Measurements from ENCODE around the gene MATR3.
"Not testable (repeated sequence)": the region's sequence is repeated elsewhere in the genome, so short reads cannot be mapped to it uniquely, and the experiment has no call there.

The MATR3 gene

GRCh38 chr5:139297439-139298133, 4.0 kb downstream of the MATR3 start:
- no peak for DNase-seq

- DNase-seq = no peak
Observed at GRCh38 chr5:139298242-139298641, 4.7 kb downstream of the MATR3 start.

GRCh38 chr5:139299486-139299885, 5.9 kb downstream of the MATR3 start:
- no peak for DNase-seq

- no peak for DNase-seq
Observed at GRCh38 chr5:139301808-139302499, 8.4 kb downstream of the MATR3 start.

- DNase-seq = no peak
Observed at GRCh38 chr5:139304391-139305324, 11.1 kb downstream of the MATR3 start.

- DNase-seq = no peak
Observed at GRCh38 chr5:139306197-139306596, 12.7 kb downstream of the MATR3 start.

GRCh38 chr5:139306628-139307379, 13.3 kb downstream of the MATR3 start:
- DNase-seq = no peak

- DNase-seq = no peak
Observed at GRCh38 chr5:139308797-139309196, 15.3 kb downstream of the MATR3 start.

GRCh38 chr5:139310715-139311186, 17.2 kb downstream of the MATR3 start:
- DNase-seq = not testable (repeated sequence)

- no peak for DNase-seq
Observed at GRCh38 chr5:139312075-139312474, 18.5 kb downstream of the MATR3 start.

GRCh38 chr5:139314276-139314675, 20.7 kb downstream of the MATR3 start:
- no peak for DNase-seq

GRCh38 chr5:139315056-139315615, 21.6 kb downstream of the MATR3 start:
- no peak for DNase-seq

GRCh38 chr5:139335811-139336210, 42.3 kb downstream of the MATR3 start:
- DNase-seq = no peak

- no peak for DNase-seq
Observed at GRCh38 chr5:139340051-139340450, 46.5 kb downstream of the MATR3 start.

GRCh38 chr5:139341187-139341688, 47.7 kb downstream of the MATR3 start:
- no peak for DNase-seq

GRCh38 chr5:139341689-139342422, 48.3 kb downstream of the MATR3 start, which contains the start of gene PAIP2:
PAIP2 (plus strand) TSS chr5:139341854; CDS start chr5:139363785, 21,931 bp downstream.
- peak; percentile 98 for DNase-seq

GRCh38 chr5:139342423-139342723, 48.8 kb downstream of the MATR3 start:
- DNase-seq = no peak

GRCh38 chr5:139343476-139343875, 49.9 kb downstream of the MATR3 start:
- DNase-seq = no peak

- DNase-seq = no peak
Observed at GRCh38 chr5:139344177-139344576, 50.6 kb downstream of the MATR3 start.

GRCh38 chr5:139345442-139345841, 51.9 kb downstream of the MATR3 start:
- not testable (repeated sequence) for DNase-seq

GRCh38 chr5:139347863-139348262, 54.3 kb downstream of the MATR3 start:
- DNase-seq = not testable (repeated sequence)

Measured in fibroblast of skin of back (primary cell).